Stimulated activated CD8-positive, alpha-beta memory T cell treated with anti-CD3 and anti-CD28 coated beads, Interleukin-4, amount 100 ng/mL, for 4 hours (primary cell): ENCODE measurements around the gene SRSF6.
"Not testable (repeated sequence)": the region's sequence is repeated elsewhere in the genome, so short reads cannot be mapped to it uniquely, and the experiment has no call there.

Experiments
- DNase-seq, 2 donors: peaks; one replicate each; pipeline ENCODE4 v3.0.0-alpha.2; 2020; ENCODE audit warnings: low read depth in 2 of 2, low spot score in 1 of 2

The SRSF6 gene

GRCh38 chr20:43473381-43473704 is 15.6 kb downstream of the SRSF6 start:
- no peak for DNase-seq

- no peak for DNase-seq
These were observed 19.5 kb downstream of the SRSF6 start for GRCh38 chr20:43477193-43477592.

GRCh38 chr20:43477619-43478018 is 19.9 kb downstream of the SRSF6 start:
- no peak for DNase-seq

- DNase-seq: no peak
These were observed 32.3 kb downstream of the SRSF6 start for GRCh38 chr20:43490038-43490437.

- DNase-seq: no peak
These were observed 34.4 kb downstream of the SRSF6 start for GRCh38 chr20:43492101-43492500.

GRCh38 chr20:43495388-43495787 is 37.7 kb downstream of the SRSF6 start:
- DNase-seq: no peak

- not testable (repeated sequence) for DNase-seq
These were observed 44.3 kb downstream of the SRSF6 start for GRCh38 chr20:43502021-43502420.

- no peak for DNase-seq
These were observed 48.5 kb downstream of the SRSF6 start for GRCh38 chr20:43506238-43506637.

GRCh38 chr20:43507150-43508080 is 49.7 kb downstream of the SRSF6 start, which contains the start of gene L3MBTL1:
L3MBTL1 (plus strand) TSS chr20:43507697; CDS start chr20:43513504, 5,807 bp downstream.
- no peak for DNase-seq

GRCh38 chr20:43508106-43508505 is 50.4 kb downstream of the SRSF6 start:
- DNase-seq: no peak

- no peak for DNase-seq
These were observed 50.9 kb downstream of the SRSF6 start for GRCh38 chr20:43508604-43509040.

- DNase-seq: no peak
These were observed 54.2 kb downstream of the SRSF6 start for GRCh38 chr20:43511879-43512278.

- DNase-seq: no peak
These were observed 55.8 kb downstream of the SRSF6 start for GRCh38 chr20:43513372-43513930.
